GM19328 (cell line): ENCODE results near the gene DNPH1.

Experiments
- ATAC-seq: cut with Tn5 transposase; IDR thresholded peaks from one replicate; pipeline ENCODE4 v1.9.1; 2021; ENCODE audit warnings: mild to moderate bottlenecking, moderate library complexity; ENCODE audit not compliant: unreplicated experiment

DNPH1 gene

GRCh38 chr6:43219119-43219518, 10.2 kb downstream of the DNPH1 start:
- no peak for ATAC-seq

GRCh38 chr6:43217351-43217750, 11.9 kb downstream of the DNPH1 start:
- no peak for ATAC-seq

GRCh38 chr6:43216200-43216599, 13.1 kb downstream of the DNPH1 start:
- no peak for ATAC-seq

GRCh38 chr6:43215066-43215465, 14.2 kb downstream of the DNPH1 start:
- ATAC-seq = no peak

DNA sequence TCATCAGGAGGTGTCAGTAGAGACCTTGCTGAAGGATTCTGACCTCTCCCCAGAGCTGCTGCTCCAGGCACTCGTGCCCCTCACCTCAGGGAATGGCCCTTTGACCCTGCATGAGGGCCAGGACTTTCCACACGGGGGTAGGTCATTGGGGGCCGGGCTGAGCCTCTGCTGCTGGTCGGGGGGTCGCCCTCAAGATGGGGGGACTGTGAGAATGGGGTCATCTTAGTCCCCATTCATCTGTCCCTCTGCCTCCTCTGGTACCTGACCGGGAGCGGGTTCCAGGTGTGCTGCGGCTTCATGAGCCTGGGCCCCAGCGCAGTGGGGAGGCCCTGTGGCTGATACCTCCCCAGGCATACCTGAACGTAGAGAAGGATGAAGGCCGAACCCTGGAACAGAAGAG, 15.8 kb downstream of the DNPH1 start:
- no peak for ATAC-seq

DNA sequence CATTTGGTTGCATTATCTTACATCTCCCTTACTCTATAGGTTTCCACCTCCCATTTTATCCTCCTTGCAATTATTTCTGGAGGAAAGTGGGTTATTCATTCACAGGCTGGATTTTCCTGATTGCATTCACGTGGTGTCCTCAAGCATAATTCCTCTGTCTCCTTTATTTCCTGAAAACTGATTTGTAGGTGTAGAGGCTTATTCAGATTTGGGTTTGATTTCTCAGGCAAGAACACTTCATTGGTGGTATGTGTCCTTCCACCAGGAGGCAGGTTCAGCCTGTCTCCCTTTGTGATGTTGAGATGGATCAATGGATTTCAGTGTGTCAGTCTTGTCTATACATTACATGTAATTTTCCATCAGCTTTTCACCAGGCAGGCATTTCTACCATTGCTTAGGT, 17.3 kb downstream of the DNPH1 start:
- ATAC-seq = no peak

GRCh38 chr6:43207286-43207685, 22.0 kb downstream of the DNPH1 start:
- no peak for ATAC-seq

DNA sequence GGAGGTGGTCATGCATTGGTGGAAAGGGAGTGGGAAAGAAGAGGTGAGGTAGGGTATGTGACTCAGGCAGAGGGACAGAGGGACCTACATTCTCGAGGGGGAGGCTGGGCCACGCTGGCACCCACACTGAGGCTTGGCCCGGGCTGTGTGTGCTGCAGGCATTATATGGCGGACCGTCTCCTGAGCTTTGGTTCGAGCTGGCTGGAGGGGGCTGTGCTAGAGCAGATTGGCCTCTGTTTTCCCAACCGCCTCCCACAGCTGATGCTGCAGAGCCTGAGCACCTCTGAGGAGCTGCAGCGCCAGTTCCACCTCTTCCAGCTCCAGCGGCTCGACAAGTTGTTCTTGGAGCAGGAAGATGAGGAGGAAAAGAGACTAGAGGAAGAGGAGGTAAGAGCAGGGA, 23.4 kb downstream of the DNPH1 start:
- no peak for ATAC-seq

DNA sequence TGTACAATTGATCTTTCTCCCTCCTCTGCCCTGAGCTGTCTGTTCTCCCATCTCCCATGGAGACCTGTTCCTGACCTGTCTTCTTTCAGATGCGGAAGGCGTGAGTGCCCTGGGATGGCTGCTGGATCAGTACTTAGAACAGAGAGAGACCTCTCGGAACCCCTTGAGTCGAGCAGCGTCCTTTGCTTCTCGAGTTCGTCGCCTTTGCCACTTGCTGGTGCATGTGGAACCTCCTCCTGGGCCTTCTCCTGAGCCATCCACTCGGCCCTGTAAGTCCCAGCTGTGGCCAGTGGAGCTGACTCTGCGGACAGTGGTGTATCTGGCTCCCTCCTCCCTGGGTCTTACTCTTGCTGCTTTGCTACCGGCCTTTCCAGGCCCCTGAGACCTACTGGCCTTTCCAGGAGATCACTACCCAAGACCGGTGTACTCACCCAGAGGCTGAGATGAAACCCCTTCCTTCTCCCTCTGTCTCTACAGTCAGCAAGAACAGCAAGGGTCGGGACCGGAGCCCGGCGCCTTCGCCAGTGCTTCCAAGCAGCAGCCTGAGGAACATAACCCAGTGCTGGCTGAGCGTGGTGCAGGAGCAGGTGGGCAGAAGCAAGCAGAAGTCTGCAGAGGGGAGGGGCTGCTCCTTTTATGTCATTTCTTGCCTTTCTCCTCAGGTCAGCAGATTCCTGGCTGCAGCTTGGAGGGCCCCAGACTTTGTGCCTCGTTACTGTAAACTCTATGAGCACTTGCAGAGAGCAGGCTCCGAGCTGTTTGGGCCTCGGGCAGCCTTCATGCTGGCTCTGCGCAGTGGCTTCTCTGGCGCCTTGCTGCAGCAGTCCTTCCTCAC, 24.8 kb downstream of the DNPH1 start:
- ATAC-seq = no peak

DNA sequence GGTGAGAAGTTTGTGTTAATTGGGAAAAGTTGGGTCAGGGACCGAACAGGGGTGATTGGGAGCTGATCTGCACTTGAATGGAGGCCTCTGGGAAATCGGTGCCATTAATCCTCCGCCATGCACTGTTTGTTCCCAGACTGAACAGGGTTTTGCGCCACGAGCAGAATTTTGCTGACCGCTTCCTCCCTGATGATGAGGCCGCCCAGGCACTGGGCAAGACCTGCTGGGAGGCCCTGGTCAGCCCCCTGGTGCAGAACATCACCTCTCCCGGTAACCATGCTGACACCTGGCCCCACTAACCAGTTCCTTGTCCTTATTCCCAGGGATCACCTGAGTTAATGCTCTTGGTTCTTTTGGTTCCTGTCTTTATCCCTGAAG, 25.6 kb downstream of the DNPH1 start:
- ATAC-seq = no peak

- no peak for ATAC-seq
Observed at GRCh38 chr6:43203029-43203717, 26.1 kb downstream of the DNPH1 start.

DNA sequence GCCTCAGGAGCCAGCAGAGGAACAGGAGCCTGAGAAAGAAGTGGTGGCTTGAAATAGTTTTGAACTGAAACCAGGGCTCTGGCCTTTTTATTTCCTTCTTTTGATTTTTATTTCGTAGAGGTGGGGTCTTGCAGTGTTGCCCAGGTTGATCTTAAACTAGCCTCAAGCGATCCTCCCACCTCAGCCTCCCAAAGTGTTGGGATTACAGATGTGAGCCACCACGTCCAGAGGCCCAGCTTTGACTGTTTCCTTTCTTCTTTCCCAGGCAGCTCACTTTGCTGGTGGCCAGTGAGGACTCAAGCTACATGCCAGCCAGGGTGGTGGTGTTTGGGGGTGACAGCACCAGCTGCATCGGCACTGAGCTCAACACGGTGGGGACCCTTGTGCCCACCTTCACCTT, 26.8 kb downstream of the DNPH1 start:
- no peak for ATAC-seq

GRCh38 chr6:43200541-43200940, 28.7 kb downstream of the DNPH1 start:
- ATAC-seq = no peak

DNA sequence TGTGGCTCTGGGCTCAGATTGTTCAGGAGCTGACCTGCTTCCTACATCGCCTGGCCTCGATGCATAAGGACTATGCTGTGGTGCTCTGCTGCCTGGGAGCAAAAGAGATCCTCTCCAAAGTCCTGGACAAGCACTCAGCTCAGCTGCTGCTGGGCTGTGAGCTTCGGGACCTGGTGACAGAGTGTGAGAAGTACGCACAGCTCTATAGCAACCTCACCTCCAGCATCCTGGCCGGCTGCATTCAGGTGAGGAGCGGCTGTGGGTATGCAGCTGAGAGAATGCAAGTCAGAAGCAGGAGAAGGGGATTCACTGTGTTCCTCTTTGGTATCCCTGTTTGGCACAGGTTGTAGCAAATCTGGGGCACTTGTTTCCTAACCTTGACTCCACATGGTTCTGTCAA, 29.4 kb downstream of the DNPH1 start:
- no peak for ATAC-seq

DNA sequence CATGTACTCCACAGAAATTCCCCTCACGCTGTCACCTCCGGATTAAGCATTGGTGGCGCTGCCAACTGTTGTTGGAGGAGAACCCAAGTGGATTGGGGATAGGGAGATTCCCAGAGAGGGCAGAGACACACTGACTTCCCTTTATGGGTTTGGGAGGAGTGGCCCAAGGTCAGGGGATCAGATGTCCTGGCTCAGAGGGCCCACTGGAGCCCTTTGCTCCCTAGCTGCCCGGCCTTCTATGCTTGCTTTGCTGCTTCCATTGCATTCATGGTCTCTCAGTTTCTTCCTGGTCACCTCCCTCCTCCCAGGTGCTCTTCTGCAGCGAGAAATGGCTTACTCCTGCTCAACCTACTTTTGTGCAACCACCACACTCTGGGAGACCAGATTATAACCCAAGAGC, 32.9 kb downstream of the DNPH1 start:
- no peak for ATAC-seq

DNA sequence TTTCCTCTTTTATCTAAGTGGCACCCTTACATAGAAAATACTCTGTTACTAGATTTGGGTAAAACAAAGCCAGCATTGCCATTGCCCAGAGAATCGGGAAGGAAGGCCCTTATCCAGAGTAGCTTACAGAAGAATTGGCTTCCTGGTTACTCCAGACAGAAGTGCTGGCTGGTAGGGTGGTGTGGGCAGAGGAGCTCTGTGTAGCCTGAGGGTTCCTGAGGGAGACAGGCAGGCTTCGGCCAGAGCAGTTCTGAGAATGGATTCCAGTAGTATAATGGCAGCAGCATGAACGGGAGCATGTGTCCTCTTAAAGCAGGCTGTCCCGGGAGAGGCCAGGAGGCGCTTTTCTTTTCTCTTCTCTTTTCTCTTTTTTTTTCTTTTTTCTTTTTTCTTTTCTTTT, 35.4 kb downstream of the DNPH1 start:
- ATAC-seq = no peak

- ATAC-seq = no peak
Observed at GRCh38 chr6:43192911-43193310, 36.4 kb downstream of the DNPH1 start.

DNA sequence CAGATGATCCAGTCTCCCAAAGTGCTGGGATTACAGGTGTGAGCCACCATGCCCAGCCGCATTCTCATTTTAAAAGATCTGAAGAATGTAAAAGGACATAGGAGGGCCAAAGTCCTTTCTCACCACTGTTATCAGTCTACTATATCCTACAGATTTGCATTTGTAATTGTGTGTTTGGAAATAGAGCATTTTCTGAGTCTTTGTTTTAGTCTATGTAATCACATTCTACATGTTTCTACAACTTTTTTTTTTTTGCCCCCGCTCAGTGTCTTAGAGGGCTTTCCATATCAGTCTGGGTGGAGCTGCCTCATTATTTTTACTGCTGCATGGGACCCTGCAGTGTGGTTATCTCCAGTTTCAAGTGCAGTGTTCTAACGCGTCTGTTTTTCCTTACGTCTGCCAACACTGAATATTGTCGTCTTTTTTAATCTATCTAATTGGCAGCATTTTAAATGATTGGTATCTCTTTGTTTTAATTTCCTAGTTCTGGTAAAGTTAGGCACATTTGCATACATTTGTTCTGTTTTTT, 39.4 kb downstream of the DNPH1 start:
- ATAC-seq = no peak

GRCh38 chr6:43188426-43188825, 40.9 kb downstream of the DNPH1 start:
- ATAC-seq = no peak

DNA sequence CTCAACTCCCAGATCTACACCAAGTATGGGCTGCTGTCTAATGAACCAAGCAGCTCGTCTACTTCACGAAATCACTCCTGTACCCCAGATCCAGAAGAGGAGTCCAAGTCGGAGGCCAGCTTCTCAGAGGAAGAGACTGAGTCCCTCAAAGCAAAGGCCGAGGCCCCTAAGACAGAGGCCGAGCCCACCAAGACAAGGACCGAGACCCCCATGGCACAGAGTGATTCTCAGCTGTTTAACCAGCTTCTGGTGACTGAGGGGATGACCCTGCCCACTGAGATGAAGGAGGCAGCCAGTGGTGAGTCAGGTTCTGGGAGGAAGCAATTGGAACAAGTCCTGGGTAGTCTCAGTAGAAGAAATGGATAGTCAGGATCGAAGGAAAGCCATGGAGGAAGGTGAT, 41.5 kb downstream of the DNPH1 start:
- ATAC-seq = no peak

- no peak for ATAC-seq
Observed at GRCh38 chr6:43186706-43187105, 42.6 kb downstream of the DNPH1 start.

DNA sequence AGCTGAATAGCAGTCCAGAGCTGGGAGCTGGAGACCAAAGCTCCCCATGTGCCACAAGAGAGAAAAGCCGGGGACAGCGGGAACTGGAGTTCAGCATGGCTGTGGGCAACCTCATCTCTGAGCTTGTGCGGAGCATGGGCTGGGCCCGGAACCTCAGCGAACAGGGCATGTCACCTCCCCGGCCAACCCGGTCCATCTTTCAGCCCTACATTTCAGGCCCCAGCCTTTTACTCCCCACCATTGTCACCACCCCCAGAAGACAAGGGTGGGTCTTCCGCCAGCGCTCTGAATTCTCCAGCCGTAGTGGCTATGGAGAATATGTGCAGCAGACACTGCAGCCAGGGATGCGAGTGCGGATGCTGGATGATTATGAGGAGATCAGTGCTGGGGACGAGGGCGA, 43.3 kb downstream of the DNPH1 start:
- no peak for ATAC-seq
